Stomach (tissue), 4 donors: ENCODE data around the gene CDC5L.

ENCODE experiments used
- CTCF ChIP-seq, 7 experiments: fragments of 450-650 bp in 4 of 7; fragments of 200-600 bp in 3 of 7; sonication (generic) in 3 of 7; IDR thresholded peaks; one replicate each; pipeline ENCODE4 v1.5.1; 2016 to 2019; ENCODE audit warnings: antibody characterized with exemption in 7 of 7, control low read depth in 2 of 7, mild to moderate bottlenecking in 1 of 7
- POLR2A ChIP-seq, 4 donors: fragments of 450-650 bp; IDR thresholded peaks; one replicate each; pipeline ENCODE4 v1.6.1; 2016; ENCODE audit warnings: antibody characterized with exemption in 4 of 4, control low read depth in 2 of 4, mild to moderate bottlenecking in 1 of 4, moderate library complexity in 1 of 4

DNA sequence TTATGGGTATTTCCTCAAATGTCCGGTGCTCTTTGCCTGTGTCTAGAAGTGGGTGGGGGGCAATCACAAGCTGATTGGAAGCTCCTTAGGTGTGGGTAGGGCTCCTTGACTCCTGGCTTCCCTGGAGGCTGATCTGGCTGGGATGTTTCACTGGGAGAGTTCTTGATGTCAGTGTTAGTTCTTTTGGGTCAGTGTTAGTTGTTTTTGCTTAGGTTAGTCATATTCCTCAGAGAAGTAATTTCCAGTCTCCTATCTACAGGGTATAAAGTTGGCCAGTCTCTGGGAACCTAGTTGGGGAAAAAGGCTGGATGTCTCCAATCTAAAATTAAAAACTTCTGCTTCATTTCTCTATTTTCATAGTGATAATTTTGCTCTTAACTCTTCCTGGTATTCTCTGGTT is 23.6 kb downstream of the CDC5L start:
- no peak for TF ChIP-seq CTCF (IDR thresholded peaks at IDR 0.05)
- no peak for TF ChIP-seq POLR2A (IDR thresholded peaks at IDR 0.05)
